GM06990 (cell line): ENCODE data around the gene RNF26.
A peak's percentile ranks its signal among the peaks of the same experiment; 100 is the strongest.

Source experiments
- DNase-seq: peaks from one replicate; pipeline ENCODE4 v3.0.0-alpha.2; 2011; ENCODE audit not compliant: insufficient read length; ENCODE audit errors: extremely low read depth
- H3K27me3 ChIP-seq: replicated peaks from 2 replicates; pipeline ENCODE4 v1.6.0; 2011; ENCODE audit warnings: low read length; ENCODE audit not compliant: control insufficient read depth, insufficient read depth
- H3K36me3 ChIP-seq: 2 replicates; pipeline ENCODE4 v1.5.1; 2011; ENCODE audit warnings: low read length; ENCODE audit not compliant: control insufficient read depth, insufficient read depth
- H3K4me3 ChIP-seq: replicated peaks from 2 replicates; pipeline ENCODE4 v1.5.1; 2011; ENCODE audit warnings: low read depth, mild to moderate bottlenecking, control low read depth, low read length
- CTCF ChIP-seq: IDR thresholded peaks from 2 replicates; pipeline ENCODE4 v1.5.1; 2011; ENCODE audit warnings: low read length, control low read depth, mild to moderate bottlenecking, inconsistent platforms; ENCODE audit not compliant: insufficient read depth, poor library complexity, severe bottlenecking

The RNF26 gene

DNA sequence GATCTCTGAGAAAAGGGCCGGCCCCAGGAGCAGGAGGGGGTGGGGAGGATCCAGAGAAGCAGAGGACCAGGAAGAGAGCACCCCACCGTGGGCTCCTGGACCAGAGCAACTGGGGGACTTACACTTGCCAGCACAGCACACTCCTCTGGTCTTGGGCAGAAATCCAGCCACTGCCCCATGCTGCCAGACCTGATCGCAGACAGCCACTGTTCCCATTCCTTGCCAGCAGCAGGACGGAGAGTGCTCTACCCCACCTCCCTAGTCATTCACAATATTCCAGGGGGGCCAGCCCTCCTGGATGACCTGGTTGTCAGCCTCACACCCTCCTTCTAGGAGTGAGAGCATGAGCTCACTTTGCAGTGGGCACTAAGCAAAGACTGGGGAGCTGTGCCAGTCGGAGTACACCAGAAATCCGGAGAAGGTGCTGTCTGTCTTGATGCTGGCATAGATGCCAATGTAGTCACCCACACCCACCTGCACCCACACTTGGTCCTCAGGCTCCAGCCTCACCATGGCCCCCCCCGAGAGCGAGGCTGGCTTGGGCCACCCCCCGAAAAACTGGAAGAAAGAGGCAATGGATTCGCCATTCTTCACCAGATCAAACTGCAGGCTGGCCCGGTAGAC is 4.8 kb downstream of the RNF26 start:
- Histone ChIP-seq H3K36me3 (peaks cover 5% of the 10 kb centered on the region; the same call in 1 of the 2 replicates), H3K27me3 (no peaks in the 10 kb centered on the region; the same call in 1 of the 2 replicates), H3K4me3 (no peak overlapping the region)
- no peak for TF ChIP-seq CTCF
- DNase-seq, result no peak

- H3K4me3 ChIP-seq, result no peak overlapping the region
- no peak for DNase-seq
- peak; percentile 60 for TF ChIP-seq CTCF
Observed at GRCh38 chr11:119339589-119340334, 5.4 kb downstream of the RNF26 start.

DNA sequence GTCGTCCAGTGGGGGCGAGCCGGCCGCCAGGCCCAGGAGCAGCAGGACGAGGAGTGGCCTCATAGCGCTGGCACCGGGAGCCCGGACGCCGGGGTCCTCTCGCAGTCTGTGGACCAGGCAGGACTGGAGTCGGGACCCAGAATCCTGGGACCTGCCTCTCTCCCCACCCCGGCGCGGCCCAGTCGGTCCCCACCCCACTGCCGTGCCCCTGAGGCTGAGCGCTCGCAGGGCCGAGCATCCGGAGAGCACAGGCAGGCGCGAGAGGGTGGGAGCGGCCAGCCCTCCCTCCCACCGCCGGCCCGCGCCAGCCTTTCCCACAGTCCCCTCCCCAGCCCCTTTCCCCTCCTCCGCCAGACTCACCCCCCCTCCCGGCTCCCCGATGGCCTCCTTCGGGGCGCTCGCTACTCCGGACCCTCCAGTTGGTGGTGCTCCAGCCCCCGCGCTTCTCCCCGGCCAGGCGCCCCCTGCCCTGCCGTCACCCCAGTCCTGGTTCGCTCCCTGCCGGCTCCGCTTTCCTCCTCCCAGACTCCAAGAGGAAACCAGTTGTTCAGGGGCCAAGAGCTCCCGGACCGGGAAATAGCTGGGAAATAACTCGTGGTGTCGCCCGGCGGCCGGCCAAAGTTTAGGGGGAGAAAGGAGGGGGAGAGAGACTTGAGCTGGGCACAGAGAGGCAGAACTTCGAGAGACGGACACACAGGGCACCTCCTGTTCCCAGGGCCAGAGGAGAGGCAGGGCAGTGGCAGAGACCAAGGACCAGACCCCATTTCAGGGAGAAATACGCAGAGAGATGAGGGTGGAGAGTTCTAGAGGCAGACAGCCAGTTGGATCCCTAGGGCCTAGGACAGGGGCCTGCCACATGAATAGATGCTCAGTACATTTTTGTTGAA is 6.3 kb downstream of the RNF26 start, which contains the start of gene C1QTNF5:
Gene C1QTNF5 (minus strand): TSS at position 549 of the 887 bp plus-strand sequence. CDS start 486 bp downstream, at position 63.
- no peak within 1 kb of the TSS for H3K4me3 ChIP-seq

More at GRCh38 chr11:119339589-119340334, 5.4 kb downstream of the RNF26 start:
- Histone ChIP-seq H3K27me3 (peaks cover 2% of the 10 kb centered on the region), H3K36me3 (peaks cover 5% of the 10 kb centered on the region; the same call in 1 of the 2 replicates)

DNA sequence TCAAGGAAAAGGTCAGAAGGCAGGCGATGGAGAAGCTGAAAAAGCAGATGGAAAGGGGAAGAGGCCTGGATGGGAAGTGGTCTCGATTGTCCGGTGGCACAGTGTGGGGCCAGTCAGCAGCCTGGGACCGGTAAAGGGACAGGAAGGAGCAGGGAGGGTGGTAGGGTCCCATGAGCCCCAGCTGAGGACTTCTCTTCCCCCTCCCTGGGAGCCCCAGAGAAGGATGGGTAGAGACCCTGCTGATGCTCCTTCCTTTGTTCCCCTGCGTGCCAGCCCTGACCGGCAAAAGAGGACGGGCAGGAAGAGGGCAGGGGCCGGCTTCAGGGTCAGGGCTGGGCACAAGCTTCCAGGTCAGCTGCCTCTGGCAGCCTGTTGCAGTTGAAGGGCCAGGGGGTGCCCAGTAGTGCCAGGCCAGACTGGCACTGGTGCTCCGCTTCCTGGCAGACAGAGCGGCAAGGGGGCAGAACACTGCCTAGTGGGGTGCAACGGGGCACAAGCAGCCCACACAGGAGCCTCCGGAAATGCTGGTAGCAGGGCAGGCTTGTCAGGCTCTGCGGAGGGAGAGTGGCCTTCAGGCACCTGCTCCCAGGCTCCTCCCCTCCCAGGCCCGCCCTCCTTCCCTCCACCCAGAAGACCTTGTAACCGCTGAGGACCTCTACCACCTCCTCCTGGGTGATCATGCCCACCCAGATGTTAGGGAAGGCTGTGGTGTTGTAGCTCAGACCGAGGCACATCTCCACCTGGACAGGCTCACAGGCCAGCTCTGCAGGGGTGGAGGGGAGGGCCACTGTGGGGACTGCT is 7.1 kb downstream of the RNF26 start:
- no peak for TF ChIP-seq CTCF
- H3K27me3 ChIP-seq, result peaks cover 2% of the 10 kb centered on the region
- peaks cover 2% of the 10 kb centered on the region; the same call in 1 of the 2 replicates for H3K36me3 ChIP-seq
- no peak overlapping the region for H3K4me3 ChIP-seq
- DNase-seq, result no peak

More for the DNA sequence above, 6.3 kb downstream of the RNF26 start, which contains the start of gene C1QTNF5:
- no peak for DNase-seq
- peaks cover 2% of the 10 kb centered on the region for H3K27me3 ChIP-seq
- peaks cover 5% of the 10 kb centered on the region; the same call in 1 of the 2 replicates for H3K36me3 ChIP-seq
- no peak for TF ChIP-seq CTCF

DNA sequence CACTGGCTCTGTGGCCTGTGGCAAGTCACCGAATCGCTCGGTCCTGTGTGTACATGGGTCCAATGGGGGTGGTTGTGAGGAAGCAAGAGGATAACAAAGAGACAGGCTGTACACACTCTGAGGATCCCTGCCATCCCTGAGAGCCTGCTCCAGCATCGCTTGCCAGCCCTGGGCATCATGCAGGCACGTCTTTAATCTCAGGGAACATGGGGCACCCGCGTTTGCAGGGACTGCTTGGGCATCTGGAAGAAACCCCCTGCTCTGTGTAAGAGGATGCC is 7.6 kb downstream of the RNF26 start:
- peaks cover 2% of the 10 kb centered on the region; the same call in 1 of the 2 replicates for H3K36me3 ChIP-seq
- no peak for TF ChIP-seq CTCF
- H3K27me3 ChIP-seq, result peaks cover 2% of the 10 kb centered on the region
- no peak overlapping the region for H3K4me3 ChIP-seq
- no peak for DNase-seq
